KMS-11 (cell line): ENCODE measurements around the gene BEST4.

Experiments used
- H2AFZ ChIP-seq: fragments of 200-600 bp; sonication (generic); 2 replicates; pipeline ENCODE4 v1.6.1; 2016; ENCODE audit warnings: antibody characterized with exemption, mixed run types, low read depth
- H3K27ac ChIP-seq: fragments of 200-600 bp; sonication (generic); 2 replicates; pipeline ENCODE4 v1.6.1; 2016; ENCODE audit warnings: mild to moderate bottlenecking, mixed run types
- H3K27me3 ChIP-seq: fragments of 200-600 bp; sonication (generic); 2 replicates; pipeline ENCODE4 v1.6.1; 2017; ENCODE audit warnings: mild to moderate bottlenecking, low read depth, mixed run types, moderate library complexity; ENCODE audit not compliant: insufficient read depth
- H3K36me3 ChIP-seq: fragments of 200-600 bp; sonication (generic); 2 replicates; pipeline ENCODE4 v1.6.1; 2017; ENCODE audit warnings: mild to moderate bottlenecking, mixed run types; ENCODE audit not compliant: insufficient read depth
- H3K4me1 ChIP-seq: fragments of 200-600 bp; sonication (generic); 2 replicates; pipeline ENCODE4 v1.6.1; 2016; ENCODE audit warnings: mild to moderate bottlenecking, low read depth, mixed run types; ENCODE audit not compliant: poor library complexity, severe bottlenecking
- H3K4me2 ChIP-seq: fragments of 200-600 bp; sonication (generic); 2 replicates; pipeline ENCODE4 v1.7.0; 2016; ENCODE audit warnings: mild to moderate bottlenecking, mixed run types
- H3K4me3 ChIP-seq: fragments of 200-600 bp; sonication (generic); IDR thresholded peaks from 2 replicates; pipeline ENCODE4 v1.6.1; 2017; ENCODE audit warnings: low read depth, low read length, mixed read lengths; ENCODE audit not compliant: insufficient read depth
- H3K79me2 ChIP-seq: fragments of 200-600 bp; sonication (generic); 2 replicates; pipeline ENCODE4 v1.6.1; 2016; ENCODE audit warnings: low read depth, mixed run types; ENCODE audit not compliant: insufficient read depth
- H3K9ac ChIP-seq: fragments of 200-600 bp; sonication (generic); 2 replicates; pipeline ENCODE4 v1.6.1; 2016; ENCODE audit warnings: mild to moderate bottlenecking, mixed run types
- H4K20me1 ChIP-seq: fragments of 200-600 bp; sonication (generic); 2 replicates; pipeline ENCODE4 v1.6.1; 2016; ENCODE audit warnings: mild to moderate bottlenecking, mixed run types; ENCODE audit not compliant: insufficient read depth
- TF ChIP-seq, protein P1 (sequence below): fragments of 200-600 bp; sonication (generic); conservative IDR thresholded peaks from 2 replicates; pipeline ENCODE4 v1.6.1; 2017; ENCODE audit warnings: low read depth, mild to moderate bottlenecking, antibody characterized with exemption, low read length, moderate library complexity, mixed read lengths

Gene BEST4

DNA sequence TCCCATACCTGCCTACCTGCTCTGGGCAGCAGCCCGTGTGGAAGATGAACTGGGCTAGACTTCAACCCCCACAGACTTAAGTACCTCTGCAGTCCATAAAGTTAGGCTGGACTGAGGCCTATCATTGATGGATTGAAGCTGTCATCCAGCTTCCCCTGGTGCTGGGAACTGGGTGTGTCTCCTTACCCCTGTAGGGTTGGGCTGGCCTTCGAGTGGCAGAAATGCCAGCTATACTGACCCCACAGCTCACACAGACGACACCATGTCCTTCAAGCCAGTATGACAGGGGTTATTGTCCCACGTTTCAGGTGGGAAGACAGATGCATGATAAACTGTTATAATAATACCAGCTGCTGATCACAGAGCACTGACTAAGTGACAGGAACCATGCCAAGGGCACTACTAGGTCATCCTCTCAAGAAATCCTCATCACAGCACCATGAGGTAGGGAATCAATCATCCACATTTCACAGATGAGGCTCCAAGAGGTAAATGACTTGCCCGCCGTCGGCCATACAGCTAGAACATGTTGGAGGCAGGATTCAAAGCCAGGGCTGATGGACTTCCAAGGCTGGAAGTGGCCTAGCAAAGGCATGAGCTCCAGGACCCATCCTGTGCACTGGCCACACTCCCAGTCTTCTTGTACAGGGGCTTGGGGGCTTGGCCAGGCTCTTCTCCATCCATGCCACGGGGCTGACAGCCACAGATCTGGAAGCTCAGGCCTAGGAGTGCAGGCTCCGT, at the start of gene BEST4:
Gene BEST4, minus strand, starts transcription at position 51 of the 741 bp plus-strand sequence. CDS start 465 bp downstream, outside the sequence.
- Histone ChIP-seq H3K27ac (no peak within 1 kb of the TSS), H3K4me1 (no peaks in the 10 kb centered on the region), H3K4me3 (no peak within 1 kb of the TSS), H2AFZ (no peak within 1 kb of the TSS), H3K27me3 (no peaks in the 10 kb centered on the region), H3K36me3 (no peaks in the 10 kb centered on the region), H4K20me1 (no peaks in the 10 kb centered on the region), H3K79me2 (no peaks in the 10 kb centered on the region), H3K4me2 (no peak within 1 kb of the TSS), H3K9ac (no peak within 1 kb of the TSS)
- TF ChIP-seq, protein P1, sequence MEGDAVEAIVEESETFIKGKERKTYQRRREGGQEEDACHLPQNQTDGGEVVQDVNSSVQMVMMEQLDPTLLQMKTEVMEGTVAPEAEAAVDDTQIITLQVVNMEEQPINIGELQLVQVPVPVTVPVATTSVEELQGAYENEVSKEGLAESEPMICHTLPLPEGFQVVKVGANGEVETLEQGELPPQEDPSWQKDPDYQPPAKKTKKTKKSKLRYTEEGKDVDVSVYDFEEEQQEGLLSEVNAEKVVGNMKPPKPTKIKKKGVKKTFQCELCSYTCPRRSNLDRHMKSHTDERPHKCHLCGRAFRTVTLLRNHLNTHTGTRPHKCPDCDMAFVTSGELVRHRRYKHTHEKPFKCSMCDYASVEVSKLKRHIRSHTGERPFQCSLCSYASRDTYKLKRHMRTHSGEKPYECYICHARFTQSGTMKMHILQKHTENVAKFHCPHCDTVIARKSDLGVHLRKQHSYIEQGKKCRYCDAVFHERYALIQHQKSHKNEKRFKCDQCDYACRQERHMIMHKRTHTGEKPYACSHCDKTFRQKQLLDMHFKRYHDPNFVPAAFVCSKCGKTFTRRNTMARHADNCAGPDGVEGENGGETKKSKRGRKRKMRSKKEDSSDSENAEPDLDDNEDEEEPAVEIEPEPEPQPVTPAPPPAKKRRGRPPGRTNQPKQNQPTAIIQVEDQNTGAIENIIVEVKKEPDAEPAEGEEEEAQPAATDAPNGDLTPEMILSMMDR, result no peak

DNA sequence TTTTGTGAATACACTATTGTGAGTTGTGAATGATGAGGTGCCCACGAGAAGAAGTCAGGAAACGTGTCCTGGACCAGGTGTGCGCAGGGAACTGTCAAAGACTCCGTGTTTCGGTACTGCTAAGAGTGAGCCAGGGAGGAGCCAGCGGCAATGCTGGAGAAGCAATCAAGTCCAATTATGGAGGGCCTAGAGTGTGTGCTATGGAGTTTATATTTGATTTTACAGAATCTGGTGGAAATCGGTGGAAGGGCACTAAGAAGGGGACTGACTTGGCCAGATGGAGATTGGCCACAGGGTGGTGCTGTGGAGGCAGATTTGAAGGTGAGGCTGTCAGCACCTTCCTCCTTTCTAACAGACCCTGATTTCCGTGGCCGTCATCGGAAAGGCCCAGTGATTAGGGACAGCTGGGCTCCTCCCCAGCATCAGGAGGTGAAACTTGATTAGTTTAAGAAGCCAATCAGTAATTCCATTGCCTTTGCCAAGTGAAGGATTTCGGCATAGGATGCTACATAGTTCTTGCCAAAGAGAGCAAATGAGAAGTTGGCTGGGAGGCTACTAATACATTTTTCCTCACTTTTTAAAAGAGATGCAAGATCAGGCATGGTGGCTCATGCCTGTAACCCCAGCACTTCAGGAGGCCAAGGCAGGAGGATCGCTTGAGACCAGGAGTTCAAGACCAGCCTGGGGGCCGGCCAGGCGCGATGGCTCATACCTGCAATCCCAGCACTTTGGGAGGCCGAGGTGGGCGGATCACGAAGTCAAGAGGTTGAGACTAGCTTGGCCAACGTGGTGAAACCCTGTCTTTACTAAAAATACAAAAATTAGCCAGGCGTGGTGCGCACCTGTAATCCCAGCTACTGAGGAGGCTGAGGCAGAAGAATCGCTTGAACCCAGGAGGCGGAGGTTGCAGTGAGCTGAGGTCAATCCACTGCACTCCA, 48.0 kb upstream of the BEST4 start:
- H4K20me1 ChIP-seq, result no peaks in the 10 kb centered on the region
- peak overlapping the region; percentile 48; the same call in 1 of the 2 replicates for H2AFZ ChIP-seq
- H3K9ac ChIP-seq, result no peak overlapping the region
- peaks cover 8% of the 10 kb centered on the region for H3K4me1 ChIP-seq
- H3K36me3 ChIP-seq, result no peaks in the 10 kb centered on the region
- H3K79me2 ChIP-seq, result no peaks in the 10 kb centered on the region
- no peak overlapping the region for H3K4me3 ChIP-seq
- no peaks in the 10 kb centered on the region for H3K27me3 ChIP-seq
- H3K27ac ChIP-seq, result no peak overlapping the region
- TF ChIP-seq, protein P1, result peak; percentile 88
- H3K4me2 ChIP-seq, result peak overlapping the region; percentile 42; the same call in 1 of the 2 replicates

DNA sequence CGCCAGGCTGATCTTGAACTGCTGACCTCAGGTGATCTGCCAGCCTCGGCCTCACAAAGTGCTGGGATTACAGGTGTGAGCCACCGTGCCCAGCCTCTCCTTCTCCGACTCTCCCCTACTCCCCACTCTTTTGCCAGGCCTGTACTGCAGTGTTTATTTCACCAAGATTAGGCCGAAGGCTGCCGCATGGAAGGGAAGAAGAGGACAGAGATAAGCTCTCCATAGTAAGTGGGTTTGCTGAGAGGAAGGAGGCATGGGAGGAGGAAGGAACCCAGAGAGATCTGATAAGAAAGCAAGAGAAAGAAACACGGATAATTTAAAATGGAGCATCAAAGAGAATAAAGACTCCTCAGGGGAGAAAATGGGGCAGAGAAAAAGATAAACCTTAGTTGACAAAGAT, 46.4 kb upstream of the BEST4 start:
- TF ChIP-seq, protein P1, result no peak
- Histone ChIP-seq H3K36me3 (no peaks in the 10 kb centered on the region), H3K79me2 (no peaks in the 10 kb centered on the region), H3K4me3 (no peak overlapping the region), H3K27ac (no peak overlapping the region), H3K4me1 (peaks cover 8% of the 10 kb centered on the region), H2AFZ (no peak overlapping the region), H4K20me1 (no peaks in the 10 kb centered on the region), H3K27me3 (no peaks in the 10 kb centered on the region), H3K4me2 (no peak overlapping the region), H3K9ac (no peak overlapping the region)

DNA sequence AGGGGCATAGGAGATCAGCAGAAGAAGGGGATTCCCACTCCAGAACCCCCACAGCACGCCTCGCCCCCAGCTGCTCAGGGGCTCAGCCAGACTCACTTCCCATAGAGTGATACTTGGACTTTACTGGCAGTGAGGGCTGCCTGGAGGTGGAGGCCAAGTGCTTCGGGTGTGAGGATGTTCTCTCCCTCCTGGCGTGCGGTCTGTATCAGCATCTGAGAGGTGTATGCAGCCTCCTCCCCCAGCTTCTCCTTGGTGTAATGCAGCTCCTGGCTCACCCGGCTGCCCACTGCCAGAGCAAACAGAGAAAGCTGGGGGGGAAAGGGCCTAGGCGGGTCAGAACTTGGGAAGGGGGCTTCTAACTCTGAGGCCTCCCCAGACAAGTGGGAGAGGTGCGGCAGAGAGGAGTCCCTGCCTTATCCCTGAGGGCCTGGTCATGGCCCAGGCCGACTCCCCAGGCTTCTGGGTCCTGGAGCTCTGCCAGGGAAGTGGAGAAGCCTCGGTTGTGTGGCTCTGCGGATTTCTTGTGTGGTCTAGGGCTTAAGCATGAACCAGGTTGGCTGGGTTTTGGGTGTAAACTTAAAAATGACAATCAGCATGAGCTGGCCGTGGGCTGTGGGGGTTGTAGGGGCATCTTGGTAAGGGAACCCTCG, 44.2 kb upstream of the BEST4 start:
- no peak overlapping the region for H3K9ac ChIP-seq
- H3K4me1 ChIP-seq, result peaks cover 8% of the 10 kb centered on the region
- H3K36me3 ChIP-seq, result no peaks in the 10 kb centered on the region
- no peaks in the 10 kb centered on the region for H4K20me1 ChIP-seq
- TF ChIP-seq, protein P1, result no peak
- H2AFZ ChIP-seq, result no peak overlapping the region
- no peaks in the 10 kb centered on the region for H3K79me2 ChIP-seq
- H3K27me3 ChIP-seq, result no peaks in the 10 kb centered on the region
- no peak overlapping the region for H3K27ac ChIP-seq
- H3K4me2 ChIP-seq, result no peak overlapping the region
- no peak overlapping the region for H3K4me3 ChIP-seq
